OCI-LY7 (cell line): Measurements from ENCODE around the gene LAMA4. TPM values are rescaled to one million over a fixed set of nuclear protein-coding genes. Genes with fewer than 3 reads are reported as not detected.

Experiments
- BruUV-seq: library from RNA; stranded (reverse); fragments of 400-500 nt; replicated peaks from 2 replicates; lab custom pipeline; 2021; lab: Mats Ljungman, UMichigan
- CTCF ChIA-PET: fragments of 300-600 bp; sonication (Branson Sonifier 250); formaldehyde crosslinking; loops from one replicate; lab custom pipeline; 2022; ENCODE audit warnings: antibody characterized with exemption; ENCODE audit not compliant: unreplicated experiment; lab: Charles Lee
- POLR2A ChIA-PET: fragments of 300-600 bp; sonication (Branson Sonifier 250); formaldehyde crosslinking; loops from one replicate; lab custom pipeline; 2022; ENCODE audit warnings: antibody characterized with exemption; lab: Charles Lee
- DNase-seq: peaks from one replicate; pipeline ENCODE4 v3.0.0-alpha.2; 2015; ENCODE audit warnings: low spot score
- H2AFZ ChIP-seq: fragments of 200-600 bp; sonication (generic), shearing (Covaris generic); 2 replicates; pipeline ENCODE4 v1.6.1; 2014; ENCODE audit warnings: mild to moderate bottlenecking, antibody characterized with exemption, low read length, moderate library complexity
- H3K27ac ChIP-seq: fragments of 200-600 bp; sonication (generic); 2 replicates; pipeline ENCODE4 v1.5.1; 2014; ENCODE audit warnings: mixed run types, low read depth, mild to moderate bottlenecking, moderate library complexity, low read length, inconsistent platforms; ENCODE audit not compliant: poor library complexity, severe bottlenecking
- H3K36me3 ChIP-seq: fragments of 200-600 bp; sonication (generic); 2 replicates; pipeline ENCODE4 v1.6.1; 2014; ENCODE audit warnings: mild to moderate bottlenecking, antibody characterized with exemption, low read length, moderate library complexity, mixed read lengths; ENCODE audit not compliant: insufficient read depth
- H3K4me1 ChIP-seq: fragments of 200-600 bp; sonication (generic); 2 replicates; pipeline ENCODE4 v1.5.1; 2014; ENCODE audit warnings: mild to moderate bottlenecking, low read length; ENCODE audit not compliant: insufficient read depth, poor library complexity, severe bottlenecking
- H3K4me2 ChIP-seq: fragments of 200-600 bp; sonication (generic); 2 replicates; pipeline ENCODE4 v1.6.1; 2014; ENCODE audit warnings: mild to moderate bottlenecking, low read length
- H3K4me3 ChIP-seq: fragments of 200-600 bp; sonication (generic); 2 replicates; pipeline ENCODE4 v1.5.1; 2014; ENCODE audit warnings: mild to moderate bottlenecking, low read depth, low read length; ENCODE audit not compliant: poor library complexity, severe bottlenecking
- H3K79me2 ChIP-seq: fragments of 200-600 bp; sonication (generic); 2 replicates; pipeline ENCODE4 v1.6.1; 2016; ENCODE audit warnings: low read depth, mild to moderate bottlenecking, low read length, moderate library complexity, mixed read lengths; ENCODE audit not compliant: insufficient read depth
- H3K9me2 ChIP-seq: fragments of 200-600 bp; sonication (generic); 2 replicates; pipeline ENCODE4 v1.6.1; 2016; ENCODE audit warnings: mild to moderate bottlenecking, low read length, mixed read lengths; ENCODE audit not compliant: insufficient read depth
- H3K9me3 ChIP-seq: fragments of 200-600 bp; sonication (generic); 2 replicates; pipeline ENCODE4 v1.6.1; 2014; ENCODE audit warnings: mild to moderate bottlenecking, mixed run types, low read length, mixed read lengths
- H4K20me1 ChIP-seq: fragments of 200-600 bp; sonication (generic); 2 replicates; pipeline ENCODE4 v1.6.1; 2014; ENCODE audit warnings: mild to moderate bottlenecking, antibody characterized with exemption, low read length, moderate library complexity, mixed read lengths; ENCODE audit not compliant: insufficient read depth
- CTCF ChIP-seq: fragments of 200-600 bp; sonication (generic); conservative IDR thresholded peaks from 2 replicates; pipeline ENCODE4 v1.5.1; 2014; ENCODE audit warnings: mild to moderate bottlenecking, antibody characterized with exemption, low read length, moderate library complexity, mixed read lengths
- EZH2phosphoT487 ChIP-seq: fragments of 200-600 bp; sonication (generic); IDR thresholded peaks from 2 replicates; pipeline ENCODE4 v1.6.1; 2018; ENCODE audit warnings: low read depth, borderline replicate concordance, mild to moderate bottlenecking, mixed run types, antibody characterized with exemption, low read length, moderate library complexity, mixed read lengths
- intact Hi-C: fragments of 100-400 bp; cut with micrococcal nuclease; formaldehyde crosslinking; loops from one replicate; pipeline ENCODE4 v1.10.0; 2022; ENCODE audit not compliant: unreplicated experiment
- total RNA-seq, 2 experiments: library from RNA; depleted of rRNA in 1 of 2; stranded (reverse); fragments of >200 nt in 1 of 2; shearing (Covaris generic) in 1 of 2; gene quantifications; 2 replicates each; pipeline ENCODE4 v1.2.3, GENCODE V29; 2014 to 2022

LAMA4 gene
- total RNA-seq, 2 experiments from 2014 or later: not detected

- Histone ChIP-seq H3K4me1 (peaks cover 6% of the 10 kb centered on the region), H3K79me2 (peaks cover 7% of the 10 kb centered on the region; the same call in 1 of the 2 replicates), H3K4me2 (no peak overlapping the region), H3K27ac (no peak overlapping the region), H3K9me3 (no peaks in the 10 kb centered on the region), H2AFZ (no peak overlapping the region), H3K36me3 (peaks cover 34% of the 10 kb centered on the region), H4K20me1 (no peaks in the 10 kb centered on the region), H3K9me2 (no peaks in the 10 kb centered on the region), H3K4me3 (no peak overlapping the region)
- DNase-seq: no peak
- CTCF ChIA-PET: no interaction called here
- TF ChIP-seq EZH2phosphoT487 (no peak), CTCF (no peak)
- no TSS peak for BruUV-seq
- intact Hi-C loops: loop anchor here (1.0 kb wide), 1 partner anchor 78 kb away; no protein-coding TSS in a partner anchor
- POLR2A ChIA-PET: interaction anchor here (0.5 to 3.6 kb wide), 8 partner anchors 11 to 1373 kb away, joined by 3 to 32 read pairs (median 4); no protein-coding TSS in a partner anchor
Measured at GRCh38 chr6:112085286-112086065, 168.9 kb downstream of the LAMA4 start.

DNA sequence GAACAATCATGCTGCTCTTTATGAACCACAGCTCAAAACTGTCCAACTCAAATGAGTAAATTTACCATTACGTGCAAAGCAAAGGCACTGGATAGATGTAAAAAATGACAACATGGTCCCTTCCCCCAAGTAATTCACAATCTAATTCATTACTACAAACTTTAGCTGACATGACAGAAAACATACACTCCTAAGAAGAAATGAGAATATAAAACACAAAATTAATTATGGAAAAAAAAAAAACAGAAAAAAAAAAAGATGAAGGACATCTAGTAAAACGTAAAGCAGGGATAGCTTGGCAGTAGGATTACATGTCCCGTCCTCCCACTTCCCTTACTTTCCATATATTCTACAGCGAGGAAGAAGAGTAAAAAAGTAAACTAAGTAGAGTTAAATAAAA, 172.8 kb downstream of the LAMA4 start:
- no peak overlapping the region for H2AFZ ChIP-seq
- H3K9me3 ChIP-seq: no peaks in the 10 kb centered on the region
- H3K4me1 ChIP-seq: no peaks in the 10 kb centered on the region
- H3K79me2 ChIP-seq: peaks cover 5% of the 10 kb centered on the region; the same call in 1 of the 2 replicates
- H3K36me3 ChIP-seq: peaks cover 68% of the 10 kb centered on the region
- H3K4me3 ChIP-seq: no peak overlapping the region
- no peak overlapping the region for H3K4me2 ChIP-seq
- no peak overlapping the region for H3K27ac ChIP-seq
- TF ChIP-seq EZH2phosphoT487: no peak
- no peak for TF ChIP-seq CTCF
- no peaks in the 10 kb centered on the region for H3K9me2 ChIP-seq
- no peak for DNase-seq
- no TSS peak for BruUV-seq
- POLR2A ChIA-PET: interaction anchor here (0.7 kb wide), 2 partner anchors 241 to 858 kb away, joined by 3 to 4 read pairs; no protein-coding TSS in a partner anchor
- CTCF ChIA-PET: no interaction called here
- H4K20me1 ChIP-seq: no peaks in the 10 kb centered on the region
- intact Hi-C loops: no loop called here

GRCh38 chr6:112066606-112067005, 187.8 kb downstream of the LAMA4 start:
- BruUV-seq: no TSS peak
- POLR2A ChIA-PET: interaction anchor here (0.7 kb wide), 1 partner anchor 25 kb away, joined by 3 read pairs; no protein-coding TSS in a partner anchor
- TF ChIP-seq CTCF: no peak
- no peak for TF ChIP-seq EZH2phosphoT487

More at GRCh38 chr6:112066606-112067005, 187.8 kb downstream of the LAMA4 start:
- no peaks in the 10 kb centered on the region for H4K20me1 ChIP-seq
- no peaks in the 10 kb centered on the region for H3K9me3 ChIP-seq
- no peak overlapping the region for H3K4me3 ChIP-seq
- no peaks in the 10 kb centered on the region for H3K9me2 ChIP-seq
- H3K36me3 ChIP-seq: peaks cover 13% of the 10 kb centered on the region
- no peaks in the 10 kb centered on the region for H3K4me1 ChIP-seq
- CTCF ChIA-PET: no interaction called here
- H3K79me2 ChIP-seq: no peaks in the 10 kb centered on the region
- no peak overlapping the region for H3K4me2 ChIP-seq
- H2AFZ ChIP-seq: no peak overlapping the region
- no peak for DNase-seq
- no peak overlapping the region for H3K27ac ChIP-seq
- intact Hi-C loops: no loop called here
